Prostate gland (tissue), 2 donors: ENCODE results near the gene ABI3BP.

Experiments used
- POLR2A ChIP-seq: fragments of 450-650 bp; IDR thresholded peaks from one replicate; pipeline ENCODE4 v1.6.1; 2016; ENCODE audit warnings: antibody characterized with exemption, mild to moderate bottlenecking
- POLR2AphosphoS5 ChIP-seq: sonication (generic); formaldehyde crosslinking; IDR thresholded peaks from one replicate; pipeline ENCODE4 v1.6.1; 2017; ENCODE audit warnings: antibody characterized with exemption
- TF ChIP-seq, protein P1 (sequence below), 4 experiments: fragments of 200-600 bp in 2 of 4; fragments of 450-650 bp in 2 of 4; sonication (generic) in 2 of 4; IDR thresholded peaks; 1 replicate in 3 of 4; 2 replicates in 1 of 4; pipeline ENCODE4 v1.5.1; 2016 to 2019; ENCODE audit warnings: antibody characterized with exemption in 4 of 4, mild to moderate bottlenecking in 2 of 4, moderate library complexity in 2 of 4

GRCh38 chr3:100710261-100710968 is 282.8 kb downstream of the ABI3BP start:
- TF ChIP-seq POLR2A: no peak
- TF ChIP-seq, protein P1, sequence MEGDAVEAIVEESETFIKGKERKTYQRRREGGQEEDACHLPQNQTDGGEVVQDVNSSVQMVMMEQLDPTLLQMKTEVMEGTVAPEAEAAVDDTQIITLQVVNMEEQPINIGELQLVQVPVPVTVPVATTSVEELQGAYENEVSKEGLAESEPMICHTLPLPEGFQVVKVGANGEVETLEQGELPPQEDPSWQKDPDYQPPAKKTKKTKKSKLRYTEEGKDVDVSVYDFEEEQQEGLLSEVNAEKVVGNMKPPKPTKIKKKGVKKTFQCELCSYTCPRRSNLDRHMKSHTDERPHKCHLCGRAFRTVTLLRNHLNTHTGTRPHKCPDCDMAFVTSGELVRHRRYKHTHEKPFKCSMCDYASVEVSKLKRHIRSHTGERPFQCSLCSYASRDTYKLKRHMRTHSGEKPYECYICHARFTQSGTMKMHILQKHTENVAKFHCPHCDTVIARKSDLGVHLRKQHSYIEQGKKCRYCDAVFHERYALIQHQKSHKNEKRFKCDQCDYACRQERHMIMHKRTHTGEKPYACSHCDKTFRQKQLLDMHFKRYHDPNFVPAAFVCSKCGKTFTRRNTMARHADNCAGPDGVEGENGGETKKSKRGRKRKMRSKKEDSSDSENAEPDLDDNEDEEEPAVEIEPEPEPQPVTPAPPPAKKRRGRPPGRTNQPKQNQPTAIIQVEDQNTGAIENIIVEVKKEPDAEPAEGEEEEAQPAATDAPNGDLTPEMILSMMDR (IDR thresholded peaks at IDR 0.05): no peak
- TF ChIP-seq POLR2AphosphoS5: no peak
